Activated naive CD4-positive, alpha-beta T cell treated with anti-CD3 and anti-CD28 coated beads, Interleukin-2, amount 10 ng/mL, durations not matched to agents 7 days and 5 days (primary cell): ENCODE data around the gene MMP15.

Source experiments
- CTCF ChIA-PET: fragments of 350-600 bp; sonication (Branson Sonifier 250); formaldehyde crosslinking; loops from one replicate; lab custom pipeline; 2021; ENCODE audit warnings: antibody characterized with exemption; lab: Charles Lee
- DNase-seq: peaks from one replicate; pipeline ENCODE4 v3.0.0-alpha.2; 2020
- H3K27ac Mint-ChIP-seq: one replicate; pipeline ENCODE4 v1.8.0; 2021; ENCODE audit warnings: mild to moderate bottlenecking, moderate library complexity, mixed read lengths
- H3K27me3 Mint-ChIP-seq: one replicate; pipeline ENCODE4 v1.8.0; 2021; ENCODE audit warnings: mild to moderate bottlenecking, mixed read lengths
- H3K36me3 Mint-ChIP-seq: one replicate; pipeline ENCODE4 v1.8.0; 2021; ENCODE audit warnings: mixed read lengths
- H3K4me1 Mint-ChIP-seq: one replicate; pipeline ENCODE4 v1.8.0; 2021; ENCODE audit warnings: mixed read lengths
- H3K4me3 Mint-ChIP-seq: one replicate; pipeline ENCODE4 v1.8.0; 2021; ENCODE audit warnings: mild to moderate bottlenecking, moderate library complexity, mixed read lengths
- H3K9me3 Mint-ChIP-seq: one replicate; pipeline ENCODE4 v1.8.0; 2021; ENCODE audit warnings: mixed read lengths

Gene MMP15

GRCh38 chr16:58096249-58096648, 70.7 kb downstream of the MMP15 start:
- CTCF ChIA-PET, result interaction anchor here (0.9 to 4.5 kb wide), 3 partner anchors 20 to 31 kb away, joined by 3 to 30 read pairs (median 3); partner anchors contain the start of gene CFAP20
- Mint-ChIP-seq H3K27ac (no peak overlapping the region), H3K27me3 (peaks cover 25% of the 10 kb centered on the region), H3K4me3 (no peak overlapping the region), H3K4me1 (peaks cover 9% of the 10 kb centered on the region), H3K9me3 (no peaks in the 10 kb centered on the region), H3K36me3 (no peaks in the 10 kb centered on the region)
- DNase-seq, result no peak
